Activated CD4-positive, alpha-beta memory T cell treated with anti-CD3 and anti-CD28 coated beads, Interleukin-2, amount 10 ng/mL, durations not matched to agents 7 days and 5 days (primary cell): ENCODE results near the gene NRIP1. TPM values are rescaled to one million over a fixed set of nuclear protein-coding genes. Genes with fewer than 3 reads are reported as not detected.

Experiments
- CTCF ChIA-PET: fragments of 350-600 bp; sonication (Branson Sonifier 250); formaldehyde crosslinking; loops from one replicate; lab custom pipeline; 2021; ENCODE audit warnings: antibody characterized with exemption, inconsistent platforms; lab: Charles Lee
- POLR2A ChIA-PET: fragments of 350-600 bp; sonication (Branson Sonifier 250); formaldehyde crosslinking; loops from one replicate; lab custom pipeline; 2021; ENCODE audit warnings: antibody characterized with exemption; lab: Charles Lee
- DNase-seq: peaks from one replicate; pipeline ENCODE4 v3.0.0-alpha.2; 2020
- H3K27ac Mint-ChIP-seq: one replicate; pipeline ENCODE4 v1.8.0; 2021; ENCODE audit warnings: mild to moderate bottlenecking, mixed read lengths
- H3K27me3 Mint-ChIP-seq: one replicate; pipeline ENCODE4 v1.8.0; 2021; ENCODE audit warnings: mixed read lengths
- H3K36me3 Mint-ChIP-seq: one replicate; pipeline ENCODE4 v1.8.0; 2021; ENCODE audit warnings: low read depth, mixed read lengths
- H3K4me1 Mint-ChIP-seq: one replicate; pipeline ENCODE4 v1.8.0; 2021; ENCODE audit warnings: mixed read lengths
- H3K4me3 Mint-ChIP-seq: one replicate; pipeline ENCODE4 v1.8.0; 2021; ENCODE audit warnings: mild to moderate bottlenecking, mixed read lengths
- H3K9me3 Mint-ChIP-seq: one replicate; pipeline ENCODE4 v1.8.0; 2021; ENCODE audit warnings: mixed read lengths
- total RNA-seq, 2 experiments: library from RNA; stranded (reverse); gene quantifications; one replicate each; pipeline ENCODE4 v1.2.3, GENCODE V29; 2021

NRIP1 gene
- total RNA-seq, 2 experiments from 2014 or later: 5.3 to 7.7 TPM

GRCh38 chr21:14926186-14926585 lies 138.6 kb downstream of the NRIP1 start:
- peaks cover 3% of the 10 kb centered on the region for H3K27me3 Mint-ChIP-seq

GRCh38 chr21:14923468-14923867 lies 141.3 kb downstream of the NRIP1 start:
- Mint-ChIP-seq H3K27ac (no peak overlapping the region), H3K36me3 (no peaks in the 10 kb centered on the region), H3K27me3 (peaks cover 3% of the 10 kb centered on the region), H3K9me3 (no peaks in the 10 kb centered on the region), H3K4me1 (no peaks in the 10 kb centered on the region), H3K4me3 (no peak overlapping the region)
- DNase-seq: no peak
- CTCF ChIA-PET: no interaction called here
- POLR2A ChIA-PET: no interaction called here

More at GRCh38 chr21:14926186-14926585, 138.6 kb downstream of the NRIP1 start:
- Mint-ChIP-seq H3K4me1 (no peaks in the 10 kb centered on the region), H3K27ac (no peak overlapping the region), H3K4me3 (no peak overlapping the region), H3K36me3 (no peaks in the 10 kb centered on the region), H3K9me3 (no peaks in the 10 kb centered on the region)
- CTCF ChIA-PET: no interaction called here
- POLR2A ChIA-PET: no interaction called here
- DNase-seq: no peak

- Mint-ChIP-seq H3K36me3 (no peaks in the 10 kb centered on the region), H3K4me1 (no peaks in the 10 kb centered on the region), H3K4me3 (no peak overlapping the region), H3K9me3 (no peaks in the 10 kb centered on the region), H3K27ac (no peak overlapping the region), H3K27me3 (peaks cover 3% of the 10 kb centered on the region)
- CTCF ChIA-PET: no interaction called here
- no peak for DNase-seq
- POLR2A ChIA-PET: no interaction called here
Measured at GRCh38 chr21:14922980-14923379, 141.8 kb downstream of the NRIP1 start.

GRCh38 chr21:14918527-14918926 lies 146.3 kb downstream of the NRIP1 start:
- H3K9me3 Mint-ChIP-seq: no peaks in the 10 kb centered on the region
- H3K4me3 Mint-ChIP-seq: no peak overlapping the region
- no peaks in the 10 kb centered on the region for H3K36me3 Mint-ChIP-seq
- H3K27me3 Mint-ChIP-seq: peaks cover 3% of the 10 kb centered on the region
- ChIA-PET CTCF (no interaction called here), POLR2A (no interaction called here)
- no peak for DNase-seq
- no peak overlapping the region for H3K27ac Mint-ChIP-seq
- H3K4me1 Mint-ChIP-seq: no peaks in the 10 kb centered on the region

DNA sequence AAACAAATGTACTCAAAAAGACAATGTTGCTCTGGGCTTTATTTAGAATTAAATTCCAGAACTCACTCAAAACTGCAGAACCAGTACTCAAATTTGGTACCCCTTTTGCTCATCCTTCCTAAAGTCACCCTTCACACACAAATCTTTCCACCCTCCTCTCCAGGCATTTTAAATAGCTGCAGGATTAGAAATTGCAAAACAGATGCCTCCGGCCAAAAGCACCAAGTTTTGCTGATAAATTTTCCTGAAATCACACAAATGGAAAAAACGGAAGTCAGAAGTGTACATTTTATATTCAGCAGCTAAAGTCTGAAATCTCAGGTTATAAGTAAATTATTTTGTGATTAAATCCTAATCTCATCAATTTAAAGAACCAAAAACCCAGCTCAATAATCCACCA lies 147.0 kb downstream of the NRIP1 start:
- DNase-seq: no peak
- CTCF ChIA-PET: no interaction called here
- Mint-ChIP-seq H3K27ac (no peak overlapping the region), H3K36me3 (no peaks in the 10 kb centered on the region), H3K4me3 (no peak overlapping the region), H3K27me3 (peaks cover under 1% of the 10 kb centered on the region), H3K4me1 (no peaks in the 10 kb centered on the region), H3K9me3 (no peaks in the 10 kb centered on the region)
- POLR2A ChIA-PET: no interaction called here

GRCh38 chr21:14916676-14917141 lies 148.1 kb downstream of the NRIP1 start:
- Mint-ChIP-seq H3K36me3 (no peaks in the 10 kb centered on the region), H3K4me1 (no peaks in the 10 kb centered on the region), H3K9me3 (no peaks in the 10 kb centered on the region), H3K4me3 (no peak overlapping the region), H3K27ac (no peak overlapping the region), H3K27me3 (no peaks in the 10 kb centered on the region)
- no peak for DNase-seq
- ChIA-PET POLR2A (no interaction called here), CTCF (interaction anchor here (0.6 kb wide), 1 partner anchor 109 kb away, joined by 3 read pairs; no protein-coding TSS in a partner anchor)

DNA sequence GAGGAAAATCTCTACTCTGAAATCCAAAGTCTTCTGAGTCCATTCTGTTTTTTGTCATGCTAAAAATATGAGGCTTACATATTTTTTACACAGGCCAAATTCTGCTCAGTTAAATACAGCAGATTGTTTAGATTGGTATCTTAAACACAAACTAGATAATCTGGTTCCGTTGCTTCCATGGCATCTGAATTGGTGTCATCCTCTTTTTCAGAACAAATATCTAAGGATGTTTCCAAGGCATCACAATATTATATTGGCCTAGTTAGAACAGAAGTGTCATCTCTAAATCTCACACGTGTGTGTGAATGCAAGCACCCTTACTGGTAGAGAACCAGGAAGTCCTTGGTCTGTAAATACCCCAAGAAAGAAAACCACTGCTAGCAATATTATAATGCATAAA lies 151.2 kb downstream of the NRIP1 start:
- CTCF ChIA-PET: no interaction called here
- no peaks in the 10 kb centered on the region for H3K9me3 Mint-ChIP-seq
- no peaks in the 10 kb centered on the region for H3K27me3 Mint-ChIP-seq
- H3K36me3 Mint-ChIP-seq: no peaks in the 10 kb centered on the region
- H3K27ac Mint-ChIP-seq: no peak overlapping the region
- no peak for DNase-seq
- H3K4me1 Mint-ChIP-seq: no peaks in the 10 kb centered on the region
- no peak overlapping the region for H3K4me3 Mint-ChIP-seq
- POLR2A ChIA-PET: no interaction called here

DNA sequence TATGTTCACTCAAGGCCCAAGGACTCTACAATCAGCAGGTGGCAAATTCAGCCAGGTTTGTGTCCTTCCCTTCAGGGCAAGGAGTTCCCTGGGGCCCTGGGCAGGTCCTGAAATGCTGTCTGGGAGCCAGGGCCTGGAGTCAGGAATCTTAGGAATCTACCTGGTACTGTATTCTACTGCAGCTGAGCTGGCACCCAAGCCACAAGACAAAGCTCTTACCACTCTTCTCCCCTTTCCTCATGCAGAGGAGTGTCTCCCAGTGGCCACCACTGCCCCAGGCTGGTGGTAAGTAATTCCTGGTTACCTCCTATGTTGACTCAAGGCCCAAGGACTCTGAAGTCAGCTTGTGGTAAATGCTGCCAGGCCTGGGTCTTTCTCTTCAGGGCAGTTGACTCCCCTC lies 153.4 kb downstream of the NRIP1 start:
- Mint-ChIP-seq H3K4me1 (no peaks in the 10 kb centered on the region), H3K27ac (no peak overlapping the region), H3K36me3 (no peaks in the 10 kb centered on the region), H3K9me3 (no peaks in the 10 kb centered on the region), H3K27me3 (peaks cover 3% of the 10 kb centered on the region), H3K4me3 (no peak overlapping the region)
- CTCF ChIA-PET: no interaction called here
- no peak for DNase-seq
- POLR2A ChIA-PET: no interaction called here
